Lower leg skin (tissue), 4 donors: ENCODE results near the gene CLMP. TPM values are rescaled to one million over a fixed set of nuclear protein-coding genes. Genes with fewer than 3 reads are reported as not detected.

ENCODE experiments used
- DNase-seq, 2 donors: peaks; one replicate each; pipeline ENCODE4 v3.0.0-alpha.2; 2019; ENCODE audit warnings: low spot score in 2 of 2
- H3K4me3 ChIP-seq: fragments of 200-600 bp; sonication (generic); 2 replicates; pipeline ENCODE4 v1.5.1; 2017; ENCODE audit warnings: mild to moderate bottlenecking, low read depth; ENCODE audit not compliant: poor library complexity, severe bottlenecking
- CTCF ChIP-seq, 3 donors: fragments of 450-650 bp; IDR thresholded peaks; one replicate each; pipeline ENCODE4 v1.5.1; 2016; ENCODE audit warnings: antibody characterized with exemption in 3 of 3, mild to moderate bottlenecking in 3 of 3, moderate library complexity in 2 of 3
- POLR2A ChIP-seq, 2 donors: fragments of 450-650 bp; IDR thresholded peaks; one replicate each; pipeline ENCODE4 v1.6.1; 2016 to 2017; ENCODE audit warnings: antibody characterized with exemption in 2 of 2, mild to moderate bottlenecking in 1 of 2, moderate library complexity in 1 of 2
- WGBS, 2 donors: methylation state at CpG; one replicate each; pipeline ENCODE4 v1.1.5; 2018; 5-methylcytosine and 5-hydroxymethylcytosine counted together
- intact Hi-C: fragments of 100-400 bp; cut with DNase I; formaldehyde crosslinking; loops from one replicate; pipeline ENCODE4 v1.15.0; 2023; ENCODE audit warnings: low total_unique reads
- total RNA-seq, 4 donors: library from RNA; depleted of rRNA; stranded (reverse); fragments of >200 nt; gene quantifications; one replicate each; pipeline ENCODE4 v1.1.0, GENCODE V29; 2016

CLMP gene
- total RNA-seq, 4 donors from 2014 or later = 7.6 to 27.0 (median 17.7) TPM

GRCh38 chr11:123047266-123047946 is 147.6 kb downstream of the CLMP start:
- no peak overlapping the region for H3K4me3 ChIP-seq
- intact Hi-C loops = no loop called here
- 79% methylated on average over 18 of the region's 18 CpGs for WGBS, 2 donors
- no peak for DNase-seq
- TF ChIP-seq POLR2A (IDR thresholded peaks at IDR 0.05) (no peak), CTCF (IDR thresholded peaks at IDR 0.05) (no peak)

- no peak for DNase-seq
- no peak for TF ChIP-seq CTCF (IDR thresholded peaks at IDR 0.05)
- TF ChIP-seq POLR2A (IDR thresholded peaks at IDR 0.05) = no peak
- 76 to 85% methylated on average over 5 of the region's 5 CpGs for WGBS, 2 donors
- H3K4me3 ChIP-seq = no peak overlapping the region
- intact Hi-C loops = no loop called here
Measured at GRCh38 chr11:123046473-123047259, 148.4 kb downstream of the CLMP start.

- TF ChIP-seq CTCF (IDR thresholded peaks at IDR 0.05) (no peak), POLR2A (IDR thresholded peaks at IDR 0.05) (no peak)
- 70 to 100% methylated on average over 1 of the region's 1 CpG for whole genome bisulfite sequencing, 2 donors
- no peak overlapping the region for H3K4me3 ChIP-seq
- no peak for DNase-seq
- intact Hi-C loops = no loop called here
Measured at GRCh38 chr11:123045101-123045500, 149.9 kb downstream of the CLMP start.

- TF ChIP-seq POLR2A (IDR thresholded peaks at IDR 0.05) (no peak), CTCF (IDR thresholded peaks at IDR 0.05) (no peak)
- no peak for DNase-seq
- 97 to 98% methylated on average over 10 of the region's 10 CpGs for WGBS, 2 donors
- H3K4me3 ChIP-seq = no peak overlapping the region
- intact Hi-C loops = no loop called here
Measured at GRCh38 chr11:123041185-123041584, 153.9 kb downstream of the CLMP start.

GRCh38 chr11:123040111-123040432 is 155.0 kb downstream of the CLMP start:
- intact Hi-C loops = no loop called here
- TF ChIP-seq POLR2A (IDR thresholded peaks at IDR 0.05) = no peak
- no peak for TF ChIP-seq CTCF (IDR thresholded peaks at IDR 0.05)
- no peak overlapping the region for H3K4me3 ChIP-seq
- DNase-seq = no peak
- WGBS, 2 donors = 59% methylated on average over 11 of the region's 11 CpGs
